ENCODE data around the gene GLS. TPM values are rescaled to one million over a fixed set of nuclear protein-coding genes. Genes with fewer than 3 reads are reported as not detected.
"Not testable (repeated sequence)": the region's sequence is repeated elsewhere in the genome, so short reads cannot be mapped to it uniquely, and the experiment has no call there.

GLS gene
- polyA plus RNA-seq, 2 donors = 8.5 to 9.4 TPM

- Histone ChIP-seq H3K4me3 (ENCODE audit: low read depth in 1 of 2, low read length in 2 of 2) (no peak overlapping the region), H3K36me3 (ENCODE audit: control insufficient read depth in 2 of 2, insufficient read depth in 2 of 2, low read length in 1 of 2) (no peaks in the 10 kb centered on the region), H3K4me1 (ENCODE audit: control insufficient read depth in 2 of 2, insufficient read depth in 2 of 2, low read length in 1 of 2) (no peaks in the 10 kb centered on the region), H3K27me3 (ENCODE audit: control insufficient read depth in 1 of 2, insufficient read depth in 2 of 2, low read length in 2 of 2) (no peaks in the 10 kb centered on the region), H3K9me3 (ENCODE audit: control insufficient read depth in 2 of 2, insufficient read depth in 1 of 2, low read depth in 1 of 2, low read length in 1 of 2) (no peaks in the 10 kb centered on the region), H3K27ac (ENCODE audit: low read depth in 2 of 2, low read length in 1 of 2) (no peak overlapping the region)
- 79 to 86% methylated on average over 8 of the region's 8 CpGs for WGBS, 2 donors
Measured at GRCh38 chr2:190841707-190842505, 38.7 kb upstream of the GLS start.

GRCh38 chr2:190842606-190843104 is 38.0 kb upstream of the GLS start:
- no peak overlapping the region for H3K4me3 ChIP-seq (ENCODE audit: low read depth in 1 of 2, low read length in 2 of 2)
- 96 to 100% methylated on average over 1 of the region's 1 CpG for WGBS, 2 donors
- H3K9me3 ChIP-seq (ENCODE audit: control insufficient read depth in 2 of 2, insufficient read depth in 1 of 2, low read depth in 1 of 2, low read length in 1 of 2) = no peaks in the 10 kb centered on the region
- no peaks in the 10 kb centered on the region for H3K4me1 ChIP-seq (ENCODE audit: control insufficient read depth in 2 of 2, insufficient read depth in 2 of 2, low read length in 1 of 2)
- H3K27me3 ChIP-seq (ENCODE audit: control insufficient read depth in 1 of 2, insufficient read depth in 2 of 2, low read length in 2 of 2) = no peaks in the 10 kb centered on the region
- H3K36me3 ChIP-seq (ENCODE audit: control insufficient read depth in 2 of 2, insufficient read depth in 2 of 2, low read length in 1 of 2) = no peaks in the 10 kb centered on the region
- no peak overlapping the region for H3K27ac ChIP-seq (ENCODE audit: low read depth in 2 of 2, low read length in 1 of 2)

- Histone ChIP-seq H3K4me3 (ENCODE audit: low read depth in 1 of 2, low read length in 2 of 2) (no peak overlapping the region), H3K9me3 (ENCODE audit: control insufficient read depth in 2 of 2, insufficient read depth in 1 of 2, low read depth in 1 of 2, low read length in 1 of 2) (no peaks in the 10 kb centered on the region), H3K27me3 (ENCODE audit: control insufficient read depth in 1 of 2, insufficient read depth in 2 of 2, low read length in 2 of 2) (no peaks in the 10 kb centered on the region), H3K4me1 (ENCODE audit: control insufficient read depth in 2 of 2, insufficient read depth in 2 of 2, low read length in 1 of 2) (no peaks in the 10 kb centered on the region), H3K27ac (ENCODE audit: low read depth in 2 of 2, low read length in 1 of 2) (no peak overlapping the region), H3K36me3 (ENCODE audit: control insufficient read depth in 2 of 2, insufficient read depth in 2 of 2, low read length in 1 of 2) (no peaks in the 10 kb centered on the region)
- WGBS, 2 donors = 83 to 86% methylated on average over 3 of the region's 3 CpGs
Measured at GRCh38 chr2:190843890-190844699, 36.5 kb upstream of the GLS start.

GRCh38 chr2:190844700-190845401 is 35.8 kb upstream of the GLS start:
- Histone ChIP-seq H3K9me3 (ENCODE audit: control insufficient read depth in 2 of 2, insufficient read depth in 1 of 2, low read depth in 1 of 2, low read length in 1 of 2) (no peaks in the 10 kb centered on the region), H3K27ac (ENCODE audit: low read depth in 2 of 2, low read length in 1 of 2) (no peak overlapping the region), H3K4me1 (ENCODE audit: control insufficient read depth in 2 of 2, insufficient read depth in 2 of 2, low read length in 1 of 2) (no peaks in the 10 kb centered on the region), H3K27me3 (ENCODE audit: control insufficient read depth in 1 of 2, insufficient read depth in 2 of 2, low read length in 2 of 2) (no peaks in the 10 kb centered on the region), H3K36me3 (ENCODE audit: control insufficient read depth in 2 of 2, insufficient read depth in 2 of 2, low read length in 1 of 2) (no peaks in the 10 kb centered on the region), H3K4me3 (ENCODE audit: low read depth in 1 of 2, low read length in 2 of 2) (no peak overlapping the region)
- WGBS, 2 donors = 85 to 86% methylated on average over 4 of the region's 4 CpGs

GRCh38 chr2:190846746-190847145 is 33.9 kb upstream of the GLS start:
- H3K27me3 ChIP-seq (ENCODE audit: control insufficient read depth in 1 of 2, insufficient read depth in 2 of 2, low read length in 2 of 2) = no peaks in the 10 kb centered on the region
- H3K4me1 ChIP-seq (ENCODE audit: control insufficient read depth in 2 of 2, insufficient read depth in 2 of 2, low read length in 1 of 2) = no peaks in the 10 kb centered on the region
- H3K4me3 ChIP-seq (ENCODE audit: low read depth in 1 of 2, low read length in 2 of 2) = no peak overlapping the region
- H3K27ac ChIP-seq (ENCODE audit: low read depth in 2 of 2, low read length in 1 of 2) = no peak overlapping the region
- H3K9me3 ChIP-seq (ENCODE audit: control insufficient read depth in 2 of 2, insufficient read depth in 1 of 2, low read depth in 1 of 2, low read length in 1 of 2) = no peaks in the 10 kb centered on the region
- H3K36me3 ChIP-seq (ENCODE audit: control insufficient read depth in 2 of 2, insufficient read depth in 2 of 2, low read length in 1 of 2) = no peaks in the 10 kb centered on the region
- WGBS, 2 donors = 54 to 60% methylated on average over 7 of the region's 7 CpGs

- Histone ChIP-seq H3K36me3 (ENCODE audit: control insufficient read depth in 2 of 2, insufficient read depth in 2 of 2, low read length in 1 of 2) (no peaks in the 10 kb centered on the region), H3K4me1 (ENCODE audit: control insufficient read depth in 2 of 2, insufficient read depth in 2 of 2, low read length in 1 of 2) (no peaks in the 10 kb centered on the region), H3K27ac (ENCODE audit: low read depth in 2 of 2, low read length in 1 of 2) (no peak overlapping the region), H3K4me3 (ENCODE audit: low read depth in 1 of 2, low read length in 2 of 2) (no peak overlapping the region), H3K27me3 (ENCODE audit: control insufficient read depth in 1 of 2, insufficient read depth in 2 of 2, low read length in 2 of 2) (no peaks in the 10 kb centered on the region), H3K9me3 (ENCODE audit: control insufficient read depth in 2 of 2, insufficient read depth in 1 of 2, low read depth in 1 of 2, low read length in 1 of 2) (no peaks in the 10 kb centered on the region)
- WGBS, 2 donors = 43 to 49% methylated on average over 3 of the region's 3 CpGs
Measured at GRCh38 chr2:190847504-190848081, 33.0 kb upstream of the GLS start.

GRCh38 chr2:190849774-190850173 is 30.8 kb upstream of the GLS start:
- Histone ChIP-seq H3K4me3 (ENCODE audit: low read depth in 1 of 2, low read length in 2 of 2) (no peak overlapping the region), H3K36me3 (ENCODE audit: control insufficient read depth in 2 of 2, insufficient read depth in 2 of 2, low read length in 1 of 2) (no peaks in the 10 kb centered on the region), H3K9me3 (ENCODE audit: control insufficient read depth in 2 of 2, insufficient read depth in 1 of 2, low read depth in 1 of 2, low read length in 1 of 2) (no peaks in the 10 kb centered on the region), H3K27me3 (ENCODE audit: control insufficient read depth in 1 of 2, insufficient read depth in 2 of 2, low read length in 2 of 2) (no peaks in the 10 kb centered on the region), H3K27ac (ENCODE audit: low read depth in 2 of 2, low read length in 1 of 2) (no peak overlapping the region), H3K4me1 (ENCODE audit: control insufficient read depth in 2 of 2, insufficient read depth in 2 of 2, low read length in 1 of 2) (no peaks in the 10 kb centered on the region)
- WGBS, 2 donors = 58 to 66% methylated on average over 2 of the region's 2 CpGs

- not testable (repeated sequence) for H3K36me3 ChIP-seq (ENCODE audit: control insufficient read depth in 2 of 2, insufficient read depth in 2 of 2, low read length in 1 of 2); H3K4me3 ChIP-seq (ENCODE audit: low read depth in 1 of 2, low read length in 2 of 2); H3K4me1 ChIP-seq (ENCODE audit: control insufficient read depth in 2 of 2, insufficient read depth in 2 of 2, low read length in 1 of 2); H3K9me3 ChIP-seq (ENCODE audit: control insufficient read depth in 2 of 2, insufficient read depth in 1 of 2, low read depth in 1 of 2, low read length in 1 of 2); H3K27me3 ChIP-seq (ENCODE audit: control insufficient read depth in 1 of 2, insufficient read depth in 2 of 2, low read length in 2 of 2); H3K27ac ChIP-seq (ENCODE audit: low read depth in 2 of 2, low read length in 1 of 2)
- 85 to 95% methylated on average over 4 of the region's 4 CpGs for WGBS, 2 donors
Measured at GRCh38 chr2:190853022-190853421, 27.6 kb upstream of the GLS start.
